DND-41 (cell line): ENCODE data around the gene KCNK15.

ENCODE experiments used
- ATAC-seq: fragments of 200-7000 bp; cut with Tn5 transposase; 3 replicates; pipeline ENCODE4 v1.9.1; 2021; ENCODE audit warnings: low read depth; ENCODE audit not compliant: insufficient read depth
- DNase-seq: peaks from one replicate; pipeline ENCODE4 v3.0.0-alpha.2; 2020
- H2AFZ ChIP-seq: 2 replicates; pipeline ENCODE4 v1.6.0; 2012; ENCODE audit warnings: low read depth, low read length
- H3K27ac ChIP-seq: 2 replicates; pipeline ENCODE4 v1.5.1; 2012; ENCODE audit warnings: low read length, inconsistent platforms
- H3K27me3 ChIP-seq: fragments of 200-600 bp; sonication (generic); 2 replicates; pipeline ENCODE4 v1.6.0; 2012; ENCODE audit warnings: low read length, mild to moderate bottlenecking, inconsistent platforms; ENCODE audit not compliant: insufficient read depth, poor library complexity
- H3K36me3 ChIP-seq: 2 replicates; pipeline ENCODE4 v1.5.1; 2012; ENCODE audit warnings: low read length, inconsistent platforms; ENCODE audit not compliant: insufficient read depth
- H3K4me1 ChIP-seq: 2 replicates; pipeline ENCODE4 v1.5.1; 2012; ENCODE audit warnings: mild to moderate bottlenecking, low read length; ENCODE audit not compliant: insufficient read depth
- H3K4me2 ChIP-seq: 2 replicates; pipeline ENCODE4 v1.6.0; 2012; ENCODE audit warnings: mild to moderate bottlenecking, moderate library complexity, low read length, inconsistent platforms; ENCODE audit not compliant: insufficient read depth
- H3K4me3 ChIP-seq, 2 experiments: fragments of 200-600 bp in 1 of 2; shearing (Covaris generic) in 1 of 2; 2 replicates each; pipeline ENCODE4 v1.5.1; 2012 to 2016; ENCODE audit warnings: inconsistent platforms in 2 of 2, low read length in 2 of 2, mild to moderate bottlenecking in 2 of 2, low read depth in 1 of 2, moderate library complexity in 1 of 2
- H3K79me2 ChIP-seq: 2 replicates; pipeline ENCODE4 v1.6.0; 2012; ENCODE audit warnings: low read length, inconsistent platforms; ENCODE audit not compliant: insufficient read depth
- H3K9ac ChIP-seq: 2 replicates; pipeline ENCODE4 v1.6.0; 2012; ENCODE audit warnings: low read depth, mild to moderate bottlenecking, inconsistent platforms, low read length, moderate library complexity
- H3K9me3 ChIP-seq: 2 replicates; pipeline ENCODE4 v1.5.1; 2012; ENCODE audit warnings: low read length, moderate library complexity, mild to moderate bottlenecking, inconsistent platforms; ENCODE audit not compliant: insufficient read depth, severe bottlenecking
- H4K20me1 ChIP-seq: 2 replicates; pipeline ENCODE4 v1.6.0; 2012; ENCODE audit warnings: low read length; ENCODE audit not compliant: insufficient read depth
- EZH2 ChIP-seq: IDR thresholded peaks from 3 replicates; pipeline ENCODE4 v1.6.1; 2012; ENCODE audit warnings: borderline replicate concordance, low read depth, mild to moderate bottlenecking, moderate library complexity, low read length, inconsistent platforms; ENCODE audit not compliant: severe bottlenecking
- TF ChIP-seq, protein P1 (sequence below): IDR thresholded peaks from 2 replicates; pipeline ENCODE4 v1.5.1; 2012; ENCODE audit warnings: borderline replicate concordance, low read length, moderate library complexity, mild to moderate bottlenecking; ENCODE audit not compliant: poor library complexity, severe bottlenecking; ENCODE audit errors: extremely low read depth

Gene KCNK15

DNA sequence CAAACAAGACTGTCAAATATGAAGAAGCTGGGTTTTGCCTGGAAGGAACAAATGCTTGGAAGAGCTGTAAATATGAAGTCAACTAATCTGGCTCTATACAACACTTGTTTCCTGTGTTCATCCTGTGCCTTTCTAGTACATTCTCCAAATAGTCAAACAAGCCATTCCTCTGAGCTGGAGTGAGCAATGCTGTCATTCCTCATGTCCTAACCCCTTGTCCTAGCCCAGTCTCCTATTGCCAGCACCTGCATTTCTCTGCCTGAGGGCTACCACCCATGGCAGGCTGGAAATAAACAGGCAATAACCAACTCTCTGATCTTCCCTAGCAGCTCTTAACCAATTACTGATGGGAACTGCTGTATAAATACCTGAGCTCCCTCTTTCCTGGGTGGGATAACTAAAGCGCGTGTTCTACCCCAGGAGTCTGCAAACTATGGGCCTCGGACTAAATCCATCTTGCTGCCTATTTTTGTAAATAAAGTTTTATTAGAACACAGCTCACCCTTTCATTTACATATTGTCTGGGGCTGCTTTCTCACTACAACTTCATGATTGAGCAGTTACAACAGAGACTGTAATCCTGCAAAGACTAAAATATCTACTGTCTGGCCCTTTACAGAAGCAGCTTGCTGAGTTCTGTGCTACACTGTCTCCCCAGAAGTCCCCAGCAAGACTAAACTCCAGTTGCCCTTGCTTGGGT is 51.2 kb downstream of the KCNK15 start:
- H3K27me3 ChIP-seq = peaks cover 17% of the 10 kb centered on the region
- H3K27ac ChIP-seq = no peak overlapping the region
- no peaks in the 10 kb centered on the region for H3K79me2 ChIP-seq
- H3K4me1 ChIP-seq = no peaks in the 10 kb centered on the region
- DNase-seq = no peak
- H3K36me3 ChIP-seq = no peaks in the 10 kb centered on the region
- H3K9ac ChIP-seq = no peak overlapping the region
- no peak for ATAC-seq
- H3K9me3 ChIP-seq = no peaks in the 10 kb centered on the region
- H3K4me3 ChIP-seq = no peak overlapping the region
- H2AFZ ChIP-seq = no peak overlapping the region
- H4K20me1 ChIP-seq = no peaks in the 10 kb centered on the region
- no peak overlapping the region for H3K4me2 ChIP-seq
- TF ChIP-seq, protein P1, sequence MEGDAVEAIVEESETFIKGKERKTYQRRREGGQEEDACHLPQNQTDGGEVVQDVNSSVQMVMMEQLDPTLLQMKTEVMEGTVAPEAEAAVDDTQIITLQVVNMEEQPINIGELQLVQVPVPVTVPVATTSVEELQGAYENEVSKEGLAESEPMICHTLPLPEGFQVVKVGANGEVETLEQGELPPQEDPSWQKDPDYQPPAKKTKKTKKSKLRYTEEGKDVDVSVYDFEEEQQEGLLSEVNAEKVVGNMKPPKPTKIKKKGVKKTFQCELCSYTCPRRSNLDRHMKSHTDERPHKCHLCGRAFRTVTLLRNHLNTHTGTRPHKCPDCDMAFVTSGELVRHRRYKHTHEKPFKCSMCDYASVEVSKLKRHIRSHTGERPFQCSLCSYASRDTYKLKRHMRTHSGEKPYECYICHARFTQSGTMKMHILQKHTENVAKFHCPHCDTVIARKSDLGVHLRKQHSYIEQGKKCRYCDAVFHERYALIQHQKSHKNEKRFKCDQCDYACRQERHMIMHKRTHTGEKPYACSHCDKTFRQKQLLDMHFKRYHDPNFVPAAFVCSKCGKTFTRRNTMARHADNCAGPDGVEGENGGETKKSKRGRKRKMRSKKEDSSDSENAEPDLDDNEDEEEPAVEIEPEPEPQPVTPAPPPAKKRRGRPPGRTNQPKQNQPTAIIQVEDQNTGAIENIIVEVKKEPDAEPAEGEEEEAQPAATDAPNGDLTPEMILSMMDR = no peak
- TF ChIP-seq EZH2 = no peak

DNA sequence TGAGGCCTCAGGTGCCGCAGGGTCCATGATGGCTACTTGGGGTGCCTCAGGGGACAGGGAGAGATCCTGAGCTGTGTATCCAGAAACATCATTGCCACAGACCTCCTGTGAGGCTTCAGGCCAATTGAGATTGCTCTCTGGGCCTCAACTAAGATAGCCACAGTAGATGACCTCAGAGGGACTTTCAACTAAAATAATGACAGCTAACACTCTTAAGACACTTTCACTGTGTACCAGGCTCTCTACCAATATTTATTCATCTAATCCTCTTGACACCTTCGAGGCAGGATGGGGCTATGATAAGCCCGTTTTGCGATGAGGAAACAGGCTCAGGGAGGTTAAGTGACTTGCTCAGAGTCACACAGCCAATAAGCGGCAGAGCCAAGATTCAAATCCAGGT is 54.0 kb downstream of the KCNK15 start:
- Histone ChIP-seq H3K27me3 (peaks cover 28% of the 10 kb centered on the region), H2AFZ (no peak overlapping the region), H4K20me1 (no peaks in the 10 kb centered on the region), H3K27ac (no peak overlapping the region), H3K4me1 (no peaks in the 10 kb centered on the region), H3K36me3 (no peaks in the 10 kb centered on the region), H3K4me2 (no peak overlapping the region), H3K79me2 (no peaks in the 10 kb centered on the region), H3K9me3 (no peaks in the 10 kb centered on the region), H3K9ac (no peak overlapping the region), H3K4me3 (no peak overlapping the region)
- no peak for TF ChIP-seq EZH2
- TF ChIP-seq, protein P1 = no peak
- ATAC-seq (no peak), DNase-seq (no peak)

DNA sequence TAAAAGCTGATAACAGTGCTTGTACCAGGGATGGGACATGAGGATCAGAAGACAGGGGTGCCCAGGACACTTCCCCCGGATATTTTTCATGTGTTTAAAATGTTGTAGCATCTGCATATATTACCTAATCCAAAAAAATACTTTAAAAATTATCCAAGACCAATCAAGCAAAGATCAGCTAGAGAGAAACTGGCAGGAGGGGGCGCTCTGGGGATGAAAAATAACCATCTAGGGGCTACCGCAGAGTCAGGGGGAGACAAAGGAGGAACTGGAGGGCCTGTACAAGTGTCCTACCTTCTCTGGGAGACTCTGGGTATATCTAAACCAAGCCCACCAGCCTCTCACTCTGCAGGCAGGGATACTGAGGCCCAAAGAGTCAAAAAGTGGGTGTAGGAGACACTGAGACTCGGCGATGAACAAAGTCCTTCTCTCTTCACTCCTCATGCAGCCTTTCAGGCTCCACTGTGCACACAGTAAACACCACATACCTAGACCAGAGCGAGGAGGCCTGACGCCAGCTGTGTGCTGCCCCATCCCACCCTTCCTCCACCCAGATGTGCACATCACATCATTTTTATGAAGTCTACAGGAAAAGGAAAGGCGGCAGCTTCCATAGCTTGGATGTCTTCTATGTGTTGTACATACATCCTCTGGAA is 54.9 kb downstream of the KCNK15 start:
- DNase-seq = peak; percentile 10
- H3K9ac ChIP-seq = no peak overlapping the region
- no peaks in the 10 kb centered on the region for H4K20me1 ChIP-seq
- no peaks in the 10 kb centered on the region for H3K9me3 ChIP-seq
- no peak for ATAC-seq
- no peaks in the 10 kb centered on the region for H3K79me2 ChIP-seq
- no peak for TF ChIP-seq EZH2
- TF ChIP-seq, protein P1 = peak; percentile 57
- H3K4me3 ChIP-seq = no peak overlapping the region
- H3K4me1 ChIP-seq = no peaks in the 10 kb centered on the region
- H3K36me3 ChIP-seq = no peaks in the 10 kb centered on the region
- no peak overlapping the region for H3K27ac ChIP-seq
- H3K4me2 ChIP-seq = no peak overlapping the region
- peaks cover 28% of the 10 kb centered on the region for H3K27me3 ChIP-seq
- no peak overlapping the region for H2AFZ ChIP-seq
